LNCaP clone FGC (cell line): ENCODE data around the gene RBM20.

Experiments
- DNase-seq: peaks from one replicate; pipeline ENCODE4 v3.0.0-alpha.2; 2011; ENCODE audit warnings: low read depth
- H3K4me3 ChIP-seq: 2 replicates; pipeline ENCODE4 v1.5.1; 2011; ENCODE audit warnings: mild to moderate bottlenecking, low read depth, low read length, control low read depth
- TF ChIP-seq, protein P1 (sequence below): IDR thresholded peaks from 2 replicates; pipeline ENCODE4 v1.5.1; 2012; ENCODE audit warnings: mild to moderate bottlenecking; ENCODE audit not compliant: control insufficient read depth, insufficient read depth; ENCODE audit errors: extremely low read depth

RBM20 gene

DNA sequence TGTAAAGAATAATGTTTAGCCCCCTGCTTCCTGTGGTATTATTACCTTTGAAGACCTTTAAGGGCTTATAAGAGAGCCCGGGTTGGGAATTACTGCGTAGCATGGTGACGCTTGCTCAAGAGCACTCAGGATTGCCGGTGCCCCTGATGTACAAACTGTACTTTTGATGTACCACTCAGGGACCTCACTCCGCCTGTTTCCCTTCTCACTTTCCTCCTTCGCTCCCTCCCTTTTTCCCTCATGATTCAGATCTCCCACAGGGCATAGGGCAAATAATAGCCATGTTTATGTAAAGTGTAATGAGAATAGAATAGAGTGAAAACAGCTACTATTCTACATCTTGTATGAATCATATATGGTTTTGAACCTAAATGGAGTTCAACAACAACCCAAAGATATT lies 149.8 kb downstream of the RBM20 start:
- TF ChIP-seq, protein P1, sequence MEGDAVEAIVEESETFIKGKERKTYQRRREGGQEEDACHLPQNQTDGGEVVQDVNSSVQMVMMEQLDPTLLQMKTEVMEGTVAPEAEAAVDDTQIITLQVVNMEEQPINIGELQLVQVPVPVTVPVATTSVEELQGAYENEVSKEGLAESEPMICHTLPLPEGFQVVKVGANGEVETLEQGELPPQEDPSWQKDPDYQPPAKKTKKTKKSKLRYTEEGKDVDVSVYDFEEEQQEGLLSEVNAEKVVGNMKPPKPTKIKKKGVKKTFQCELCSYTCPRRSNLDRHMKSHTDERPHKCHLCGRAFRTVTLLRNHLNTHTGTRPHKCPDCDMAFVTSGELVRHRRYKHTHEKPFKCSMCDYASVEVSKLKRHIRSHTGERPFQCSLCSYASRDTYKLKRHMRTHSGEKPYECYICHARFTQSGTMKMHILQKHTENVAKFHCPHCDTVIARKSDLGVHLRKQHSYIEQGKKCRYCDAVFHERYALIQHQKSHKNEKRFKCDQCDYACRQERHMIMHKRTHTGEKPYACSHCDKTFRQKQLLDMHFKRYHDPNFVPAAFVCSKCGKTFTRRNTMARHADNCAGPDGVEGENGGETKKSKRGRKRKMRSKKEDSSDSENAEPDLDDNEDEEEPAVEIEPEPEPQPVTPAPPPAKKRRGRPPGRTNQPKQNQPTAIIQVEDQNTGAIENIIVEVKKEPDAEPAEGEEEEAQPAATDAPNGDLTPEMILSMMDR = no peak
- DNase-seq = no peak
- H3K4me3 ChIP-seq = no peak overlapping the region

DNA sequence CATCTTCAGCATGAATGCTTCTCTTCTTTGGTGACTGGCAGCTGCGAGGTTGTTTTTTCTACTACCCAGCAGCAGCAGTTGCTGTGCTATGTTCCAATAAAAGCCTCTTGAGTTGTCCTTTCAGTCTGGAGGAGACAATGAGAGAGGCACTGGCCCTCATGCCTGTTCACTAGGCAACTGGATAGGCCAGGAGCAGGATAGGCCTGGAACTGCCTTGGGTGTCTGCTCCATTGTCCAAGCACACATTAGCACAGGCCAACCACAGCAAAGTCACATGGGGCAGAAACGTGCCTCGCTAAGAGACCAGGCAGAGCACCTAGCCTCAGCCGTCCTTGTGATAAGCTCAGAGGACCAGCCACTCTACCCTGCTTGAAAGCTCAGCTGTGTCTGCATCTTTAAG lies 150.7 kb downstream of the RBM20 start:
- TF ChIP-seq, protein P1 = no peak
- no peak overlapping the region for H3K4me3 ChIP-seq
- DNase-seq = no peak

DNA sequence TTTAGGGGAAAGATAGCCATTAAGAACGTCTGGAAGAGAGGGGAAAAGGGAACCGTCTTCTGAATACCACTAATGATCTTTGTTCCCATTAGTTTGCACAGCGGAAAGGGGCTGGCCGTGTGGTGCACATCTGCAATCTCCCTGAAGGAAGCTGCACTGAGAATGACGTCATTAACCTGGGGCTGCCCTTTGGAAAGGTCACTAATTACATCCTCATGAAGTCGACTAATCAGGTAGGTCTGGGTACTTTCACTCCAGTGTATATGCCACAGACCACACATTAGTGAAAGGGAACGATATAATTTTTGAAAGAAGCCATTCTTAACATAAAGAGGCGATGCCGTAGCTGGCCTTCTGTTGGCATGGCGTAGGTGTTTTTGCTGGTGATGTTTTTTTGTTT lies 153.3 kb downstream of the RBM20 start:
- no peak for DNase-seq
- H3K4me3 ChIP-seq = no peak overlapping the region
- TF ChIP-seq, protein P1 = no peak

DNA sequence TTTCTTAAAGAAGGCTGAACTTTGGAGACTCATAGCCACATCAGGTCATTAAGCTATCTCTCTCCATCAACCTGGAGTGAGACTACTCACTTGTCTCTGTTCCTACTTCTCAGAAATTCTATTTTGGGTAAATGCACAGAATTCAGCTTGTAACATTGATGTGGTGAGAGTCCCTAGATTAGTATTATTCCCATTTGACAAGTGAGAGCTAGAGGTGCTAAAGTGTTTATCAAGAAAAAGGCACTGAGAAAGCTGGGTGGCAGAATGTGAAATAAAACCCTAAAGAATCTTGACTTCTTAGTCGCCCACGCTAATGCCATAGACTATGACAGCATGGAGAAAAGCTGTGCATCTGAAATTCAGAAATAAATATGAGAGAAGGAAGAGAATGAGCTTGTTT lies 154.2 kb downstream of the RBM20 start:
- TF ChIP-seq, protein P1 = no peak
- no peak overlapping the region for H3K4me3 ChIP-seq
- no peak for DNase-seq

DNA sequence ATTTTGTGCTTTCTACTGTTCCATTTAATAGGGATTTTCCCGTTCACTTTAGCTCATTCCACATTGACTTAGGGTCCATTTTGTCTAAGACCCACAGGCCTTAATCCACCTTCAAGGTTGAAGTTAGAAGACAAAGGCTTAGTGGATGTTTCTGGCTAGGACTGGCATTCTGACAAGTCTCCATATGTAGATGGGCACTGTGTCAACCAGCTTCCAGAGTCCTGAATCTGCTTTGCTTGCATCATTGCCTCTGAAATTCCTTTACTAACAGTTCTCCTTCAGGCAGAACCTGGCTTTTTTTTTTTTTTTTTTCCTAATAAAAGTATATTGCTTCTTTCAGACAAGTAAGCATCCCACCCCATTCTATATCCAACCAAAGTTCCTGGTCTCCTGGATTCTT lies 158.0 kb downstream of the RBM20 start:
- no peak for DNase-seq
- H3K4me3 ChIP-seq = no peak overlapping the region
- TF ChIP-seq, protein P1 = no peak

DNA sequence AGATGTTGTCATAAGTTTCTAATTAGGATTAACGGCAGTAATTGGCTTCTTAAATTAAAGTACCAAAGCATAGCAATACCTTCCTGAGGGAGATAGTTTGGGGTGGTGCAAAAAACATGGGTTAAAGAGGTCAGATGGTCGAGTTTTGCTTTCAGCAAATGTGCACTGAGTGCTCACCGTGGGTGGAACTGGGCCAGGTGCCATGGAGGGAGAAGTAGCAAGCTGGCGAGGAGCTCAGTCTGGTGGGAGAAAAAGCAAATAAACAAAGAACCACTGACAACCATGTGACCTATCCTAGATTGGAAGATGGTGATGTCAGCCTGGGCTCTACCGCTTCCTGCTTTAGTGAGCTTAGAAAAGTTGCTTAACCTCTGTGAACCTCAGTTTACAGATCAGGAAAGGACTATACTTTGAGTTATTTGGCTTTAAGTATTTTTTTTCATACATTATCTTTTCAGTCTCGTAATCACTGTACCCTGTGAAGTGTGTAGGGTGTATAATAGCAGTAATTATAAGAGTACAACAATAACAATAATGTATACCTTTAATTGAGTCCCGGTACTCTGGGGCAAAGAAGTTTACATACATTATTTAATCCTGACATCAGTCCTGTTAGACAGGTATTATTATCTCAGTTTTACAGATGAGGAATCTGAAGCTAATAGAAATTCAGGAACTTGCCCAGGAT lies 158.6 kb downstream of the RBM20 start:
- no peak for DNase-seq
- TF ChIP-seq, protein P1 = no peak
- no peak overlapping the region for H3K4me3 ChIP-seq

DNA sequence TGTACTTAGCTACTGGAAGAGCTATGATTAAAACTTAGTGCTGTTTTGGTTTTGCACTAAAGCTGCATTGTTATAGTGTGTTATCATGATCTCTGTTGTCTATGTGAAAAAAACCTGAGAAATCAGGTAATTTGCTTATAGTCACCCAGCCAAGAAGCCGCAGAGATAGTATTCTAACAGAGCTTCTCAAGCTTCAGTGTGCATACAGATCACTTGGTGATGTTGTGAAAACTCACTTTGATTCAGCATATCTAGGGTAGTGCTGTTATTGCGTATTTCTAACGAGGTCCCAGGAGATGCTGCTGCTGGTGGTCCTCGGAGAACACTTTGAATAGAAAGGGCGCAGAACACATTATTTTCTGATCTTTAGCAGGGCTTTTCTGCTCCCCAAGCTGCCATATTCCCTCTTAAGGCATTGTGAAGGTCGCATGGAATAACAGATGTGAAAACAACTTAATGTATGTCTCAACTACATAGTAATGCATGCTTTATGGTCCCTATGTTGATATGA lies 159.2 kb downstream of the RBM20 start:
- DNase-seq = no peak
- TF ChIP-seq, protein P1 = no peak
- no peak overlapping the region for H3K4me3 ChIP-seq
